ENCODE data around the gene SP140L. TPM values are rescaled to one million over a fixed set of nuclear protein-coding genes. Genes with fewer than 3 reads are reported as not detected.
"Not testable (repeated sequence)": the region's sequence is repeated elsewhere in the genome, so short reads cannot be mapped to it uniquely, and the experiment has no call there.

SP140L gene
- total RNA-seq, 2 donors from 2014 or later = 11.4 to 11.5 TPM

GRCh38 chr2:230384986-230385385, 58.0 kb downstream of the SP140L start:
- no peaks in the 10 kb centered on the region for H3K9me3 ChIP-seq
- ATAC-seq (ENCODE audit: insufficient number of reproducible peaks, low FRiP score, low read depth) (no peak), DNase-seq (ENCODE audit: low spot score) (no peak)
- no peaks in the 10 kb centered on the region for H3K27me3 ChIP-seq (replicated peaks; ENCODE audit: insufficient read depth)
- H3K36me3 ChIP-seq = peaks cover 6% of the 10 kb centered on the region
- no peaks in the 10 kb centered on the region for H3K4me1 ChIP-seq (ENCODE audit: control insufficient read depth in 1 of 2, low read depth in 2 of 2)
- no peak overlapping the region for H3K27ac ChIP-seq
- H3K4me3 ChIP-seq = no peak overlapping the region
- no peak for TF ChIP-seq CTCF (IDR thresholded peaks at IDR 0.05)

- ATAC-seq (ENCODE audit: insufficient number of reproducible peaks, low FRiP score, low read depth) = no peak
- no peak for TF ChIP-seq CTCF (IDR thresholded peaks at IDR 0.05)
These were observed 67.3 kb downstream of the SP140L start for GRCh38 chr2:230394301-230394700.

GRCh38 chr2:230398698-230399097, 71.7 kb downstream of the SP140L start:
- H3K27ac ChIP-seq; DNase-seq (ENCODE audit: low spot score); H3K4me1 ChIP-seq (ENCODE audit: control insufficient read depth in 1 of 2, low read depth in 2 of 2); H3K36me3 ChIP-seq; H3K4me3 ChIP-seq; H3K9me3 ChIP-seq; ATAC-seq (ENCODE audit: insufficient number of reproducible peaks, low FRiP score, low read depth); H3K27me3 ChIP-seq (replicated peaks; ENCODE audit: insufficient read depth): not testable (repeated sequence)

More at GRCh38 chr2:230394301-230394700, 67.3 kb downstream of the SP140L start:
- Histone ChIP-seq H3K36me3 (peaks cover 6% of the 10 kb centered on the region), H3K27ac (no peak overlapping the region), H3K9me3 (no peaks in the 10 kb centered on the region), H3K4me1 (ENCODE audit: control insufficient read depth in 1 of 2, low read depth in 2 of 2) (no peaks in the 10 kb centered on the region), H3K27me3 (replicated peaks; ENCODE audit: insufficient read depth) (no peaks in the 10 kb centered on the region), H3K4me3 (no peak overlapping the region)
- no peak for DNase-seq (ENCODE audit: low spot score)

- H3K36me3 ChIP-seq = peaks cover 8% of the 10 kb centered on the region
- DNase-seq (ENCODE audit: low spot score) (no peak), ATAC-seq (ENCODE audit: insufficient number of reproducible peaks, low FRiP score, low read depth) (no peak)
- no peaks in the 10 kb centered on the region for H3K4me1 ChIP-seq (ENCODE audit: control insufficient read depth in 1 of 2, low read depth in 2 of 2)
- H3K27me3 ChIP-seq (replicated peaks; ENCODE audit: insufficient read depth) = no peaks in the 10 kb centered on the region
- H3K9me3 ChIP-seq = no peaks in the 10 kb centered on the region
- H3K27ac ChIP-seq = no peak overlapping the region
- no peak overlapping the region for H3K4me3 ChIP-seq
- no peak for TF ChIP-seq CTCF (IDR thresholded peaks at IDR 0.05)
These were observed 73.0 kb downstream of the SP140L start for GRCh38 chr2:230400041-230400440.

GRCh38 chr2:230400454-230400853, 73.5 kb downstream of the SP140L start:
- H3K4me3 ChIP-seq = no peak overlapping the region
- H3K9me3 ChIP-seq = no peaks in the 10 kb centered on the region
- ATAC-seq (ENCODE audit: insufficient number of reproducible peaks, low FRiP score, low read depth) (no peak), DNase-seq (ENCODE audit: low spot score) (no peak)
- peaks cover 8% of the 10 kb centered on the region for H3K36me3 ChIP-seq
- no peak overlapping the region for H3K27ac ChIP-seq
- H3K27me3 ChIP-seq (replicated peaks; ENCODE audit: insufficient read depth) = no peaks in the 10 kb centered on the region
- no peak for TF ChIP-seq CTCF (IDR thresholded peaks at IDR 0.05)
- H3K4me1 ChIP-seq (ENCODE audit: control insufficient read depth in 1 of 2, low read depth in 2 of 2) = no peaks in the 10 kb centered on the region

DNA sequence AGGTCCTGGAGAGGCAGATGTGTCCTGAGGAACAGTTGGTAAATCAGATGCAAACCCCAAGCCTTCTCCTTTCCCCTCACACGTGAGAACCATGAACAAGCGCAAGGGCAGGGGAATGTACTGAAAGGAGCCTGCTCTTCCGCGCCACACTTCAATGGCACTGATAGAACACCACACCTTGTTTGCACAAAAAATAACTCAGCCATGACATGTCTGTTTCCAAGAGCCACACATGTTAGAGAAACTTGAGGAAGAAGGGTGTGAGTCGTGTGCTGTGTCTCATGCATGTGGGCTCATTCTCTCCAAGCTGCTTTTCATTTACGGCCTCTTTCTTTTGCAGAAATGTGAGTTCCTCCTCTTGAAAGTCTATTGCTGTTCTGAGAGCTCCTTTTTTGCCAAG, 74.0 kb downstream of the SP140L start:
- not testable (repeated sequence) for H3K4me3 ChIP-seq; H3K36me3 ChIP-seq; H3K9me3 ChIP-seq; H3K27me3 ChIP-seq (replicated peaks; ENCODE audit: insufficient read depth); ATAC-seq (ENCODE audit: insufficient number of reproducible peaks, low FRiP score, low read depth); DNase-seq (ENCODE audit: low spot score); H3K27ac ChIP-seq; H3K4me1 ChIP-seq (ENCODE audit: control insufficient read depth in 1 of 2, low read depth in 2 of 2)

All from thoracic aorta (tissue), 2 donors.